DMS53 treated with DMSO at 0.1 percent for 48 hours (cell line): ENCODE measurements around the gene TMEM187.

ENCODE experiments used
- DNase-seq: peaks from one replicate; lab custom pipeline; 2025; ENCODE audit not compliant: unreplicated experiment; lab: John Stamatoyannopoulos, UW

TMEM187 gene

GRCh38 chrX:153953892-153954557 lies 18.5 kb upstream of the TMEM187 start:
- DNase-seq = no peak

- no peak for DNase-seq
Observed at GRCh38 chrX:153954558-153955227, 17.9 kb upstream of the TMEM187 start.

- no peak for DNase-seq
Observed at GRCh38 chrX:153955228-153955732, 17.3 kb upstream of the TMEM187 start.

DNA sequence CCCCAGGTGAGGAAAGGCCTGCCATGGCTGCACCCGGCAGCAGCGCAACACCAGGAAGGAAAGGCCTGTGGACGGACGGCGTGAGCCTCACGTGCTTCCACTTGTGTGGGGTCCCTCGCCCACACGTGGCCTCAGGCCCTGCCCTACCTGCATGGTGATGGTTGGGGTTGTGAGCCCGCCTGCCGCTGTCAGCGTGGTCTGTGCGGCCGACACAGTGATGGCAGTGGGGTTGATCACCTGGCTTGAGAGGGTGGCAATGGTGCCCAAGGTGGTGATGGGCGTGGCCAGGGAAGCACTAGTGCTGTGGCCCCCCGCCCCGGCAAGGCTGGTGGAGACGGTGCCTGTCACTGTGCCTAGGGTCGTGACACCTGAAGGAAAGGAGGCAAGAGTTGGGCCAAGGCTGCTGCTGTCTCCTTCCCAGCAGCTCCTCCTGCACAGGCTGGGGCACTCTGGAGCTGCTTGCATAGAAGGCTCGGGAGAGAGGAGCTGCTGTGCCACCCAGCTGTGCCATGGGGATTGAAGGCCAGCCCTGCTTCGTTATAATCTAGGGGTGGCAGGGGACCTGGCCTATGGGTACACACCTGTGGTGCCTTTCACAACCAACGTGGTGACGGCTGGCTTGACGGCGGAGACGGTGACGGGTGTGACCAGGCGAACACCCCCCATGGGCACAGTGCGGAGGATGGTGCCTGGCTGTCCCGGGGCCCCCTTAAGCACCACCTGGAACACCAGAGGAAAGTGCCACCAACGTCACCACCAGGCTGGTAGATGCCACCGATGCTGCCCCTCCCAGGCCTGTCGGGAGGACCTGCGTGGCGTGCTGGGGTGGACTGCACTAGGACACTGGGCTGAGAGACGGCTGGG lies 16.3 kb upstream of the TMEM187 start:
- DNase-seq = no peak

DNA sequence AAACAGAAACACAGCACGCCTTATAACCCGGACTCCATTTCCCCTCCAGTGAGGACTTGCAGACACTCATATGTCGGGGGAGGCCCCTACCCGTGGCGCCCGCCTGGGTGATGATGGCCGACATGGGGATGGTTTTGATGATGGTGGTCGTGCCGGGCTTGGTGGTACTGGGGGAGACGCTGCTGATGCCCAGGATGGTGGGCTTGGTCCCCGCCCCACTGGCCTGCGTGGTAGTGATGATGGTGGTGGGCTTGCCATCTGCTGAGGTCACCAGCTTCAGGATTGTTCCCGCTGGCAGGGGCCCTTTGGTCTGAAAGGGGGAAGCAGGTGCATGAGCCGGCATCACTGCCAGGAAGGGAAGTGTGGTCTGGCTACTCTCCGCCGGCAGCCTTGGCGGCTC lies 15.3 kb upstream of the TMEM187 start:
- no peak for DNase-seq

- no peak for DNase-seq
Observed at GRCh38 chrX:153958605-153959004, 13.9 kb upstream of the TMEM187 start.

DNA sequence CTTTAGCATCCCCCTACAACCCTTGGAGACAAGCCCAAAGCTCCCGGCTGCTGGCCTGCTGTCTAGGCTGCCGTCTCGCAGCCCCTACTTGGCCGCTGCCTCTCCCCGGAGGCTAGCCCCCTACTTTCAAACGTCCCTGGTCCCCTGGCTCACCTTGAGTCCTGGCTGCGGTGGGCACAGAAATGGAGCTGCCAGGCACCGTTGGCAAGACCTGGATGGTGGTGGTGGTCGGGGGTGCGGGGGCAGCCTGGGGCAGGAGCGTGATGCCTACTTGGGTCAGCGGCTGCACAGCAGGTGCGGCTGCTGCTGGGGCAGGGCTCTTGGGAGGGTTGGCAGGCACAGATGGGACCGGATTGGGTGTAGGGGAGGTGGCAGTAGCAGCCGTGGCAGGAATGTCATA lies 12.9 kb upstream of the TMEM187 start:
- no peak for DNase-seq

GRCh38 chrX:153960077-153960476 lies 12.5 kb upstream of the TMEM187 start:
- DNase-seq = no peak

DNA sequence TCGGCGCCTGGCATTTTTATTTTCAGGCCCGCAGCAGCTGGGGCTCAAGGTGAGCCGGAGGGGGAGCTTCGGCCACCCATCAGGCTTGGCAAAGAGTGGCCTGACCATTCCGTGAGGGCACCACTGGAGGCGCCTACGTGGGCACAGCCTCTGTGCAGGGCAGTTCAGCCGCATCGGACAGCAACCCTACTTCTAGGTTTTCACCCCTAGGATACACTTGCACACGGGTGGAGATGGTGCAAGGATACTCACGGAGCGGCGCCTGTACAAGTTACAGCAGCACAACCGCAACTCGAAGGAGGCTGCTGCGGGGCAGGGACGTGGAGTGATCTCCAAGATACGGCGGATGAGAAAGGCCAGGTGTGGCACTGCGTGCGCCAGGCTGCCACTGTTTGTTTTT lies 11.8 kb upstream of the TMEM187 start:
- no peak for DNase-seq

DNA sequence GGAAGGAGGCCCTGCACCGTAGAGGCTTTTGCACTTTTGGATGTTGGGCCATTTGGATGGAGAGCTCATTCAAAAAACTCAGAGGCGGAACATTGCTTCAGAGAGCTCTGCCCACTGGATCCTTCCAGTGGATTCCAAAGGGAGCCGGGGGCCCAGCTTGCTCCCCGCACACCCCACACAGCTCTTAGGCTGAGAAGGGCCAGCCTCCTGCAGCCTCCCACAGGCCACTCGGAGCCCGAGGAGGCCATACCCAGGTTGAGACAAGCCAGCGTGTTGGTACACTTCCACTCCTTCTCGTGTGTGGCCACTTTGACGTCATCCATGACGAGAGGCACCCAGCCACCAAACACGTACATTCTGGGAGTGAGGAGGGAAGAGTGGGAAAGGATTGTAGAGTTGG lies 11.3 kb upstream of the TMEM187 start:
- DNase-seq = no peak

- no peak for DNase-seq
Observed at GRCh38 chrX:153963546-153963945, 9.0 kb upstream of the TMEM187 start.

GRCh38 chrX:153964105-153964504 lies 8.4 kb upstream of the TMEM187 start:
- DNase-seq = no peak

GRCh38 chrX:153965406-153965805 lies 7.1 kb upstream of the TMEM187 start:
- no peak for DNase-seq

GRCh38 chrX:153966283-153966688 lies 6.3 kb upstream of the TMEM187 start:
- no peak for DNase-seq

DNA sequence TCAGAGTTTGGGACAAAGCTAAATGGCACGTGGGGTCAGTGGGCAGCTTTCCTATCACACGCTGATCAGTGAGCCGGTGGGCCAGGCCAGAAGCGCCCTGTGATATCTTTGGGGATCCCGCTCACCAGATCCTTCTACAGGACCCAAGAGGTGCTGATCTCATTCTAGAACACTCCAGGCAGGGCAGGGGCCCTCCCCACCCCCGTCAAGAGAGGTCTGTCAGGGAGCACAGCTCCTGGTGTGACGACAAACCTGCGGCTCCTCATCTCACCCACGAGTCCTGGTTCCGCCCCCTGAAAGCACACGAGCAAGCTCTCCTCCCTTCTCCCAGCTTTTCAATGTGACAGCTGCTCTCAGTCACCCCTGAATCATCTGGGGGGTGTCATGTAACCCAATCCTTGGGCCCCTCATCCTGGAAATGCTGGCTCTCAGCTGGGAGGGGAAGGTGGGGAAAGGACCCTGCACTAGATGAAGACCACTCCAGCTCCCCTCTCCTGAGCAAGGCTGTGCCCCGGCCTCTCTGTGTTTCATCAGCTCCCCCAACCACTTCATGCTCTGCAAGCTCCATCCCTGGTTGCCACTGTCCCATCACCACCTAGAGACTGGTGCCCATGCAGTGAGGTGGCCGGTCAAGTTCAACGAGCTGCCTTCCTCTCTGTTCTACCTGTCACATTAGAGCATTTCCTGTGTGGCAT lies 5.6 kb upstream of the TMEM187 start:
- DNase-seq = no peak

- DNase-seq = no peak
Observed at GRCh38 chrX:153967536-153968224, 4.9 kb upstream of the TMEM187 start.

DNA sequence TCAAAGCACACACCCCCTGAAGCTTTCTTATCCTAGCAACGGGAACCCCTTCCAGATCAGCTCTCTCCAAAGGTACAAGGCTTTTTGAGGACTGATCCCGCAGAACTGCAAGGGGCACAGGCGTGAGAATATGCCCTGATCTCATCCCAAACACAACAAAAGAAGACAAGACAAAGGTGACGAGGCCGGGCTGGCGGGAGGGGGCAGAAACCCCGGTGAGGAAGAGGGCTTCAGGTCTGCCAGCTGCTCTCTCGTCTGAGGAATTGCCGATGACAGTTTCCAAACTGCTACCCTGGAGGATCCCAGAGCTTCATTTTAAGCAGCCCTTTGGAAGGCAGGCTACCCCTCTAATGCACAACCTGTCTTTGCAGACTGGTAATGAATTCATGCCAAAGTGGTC lies 4.3 kb upstream of the TMEM187 start:
- no peak for DNase-seq

GRCh38 chrX:153968754-153969124 lies 3.8 kb upstream of the TMEM187 start:
- no peak for DNase-seq

DNA sequence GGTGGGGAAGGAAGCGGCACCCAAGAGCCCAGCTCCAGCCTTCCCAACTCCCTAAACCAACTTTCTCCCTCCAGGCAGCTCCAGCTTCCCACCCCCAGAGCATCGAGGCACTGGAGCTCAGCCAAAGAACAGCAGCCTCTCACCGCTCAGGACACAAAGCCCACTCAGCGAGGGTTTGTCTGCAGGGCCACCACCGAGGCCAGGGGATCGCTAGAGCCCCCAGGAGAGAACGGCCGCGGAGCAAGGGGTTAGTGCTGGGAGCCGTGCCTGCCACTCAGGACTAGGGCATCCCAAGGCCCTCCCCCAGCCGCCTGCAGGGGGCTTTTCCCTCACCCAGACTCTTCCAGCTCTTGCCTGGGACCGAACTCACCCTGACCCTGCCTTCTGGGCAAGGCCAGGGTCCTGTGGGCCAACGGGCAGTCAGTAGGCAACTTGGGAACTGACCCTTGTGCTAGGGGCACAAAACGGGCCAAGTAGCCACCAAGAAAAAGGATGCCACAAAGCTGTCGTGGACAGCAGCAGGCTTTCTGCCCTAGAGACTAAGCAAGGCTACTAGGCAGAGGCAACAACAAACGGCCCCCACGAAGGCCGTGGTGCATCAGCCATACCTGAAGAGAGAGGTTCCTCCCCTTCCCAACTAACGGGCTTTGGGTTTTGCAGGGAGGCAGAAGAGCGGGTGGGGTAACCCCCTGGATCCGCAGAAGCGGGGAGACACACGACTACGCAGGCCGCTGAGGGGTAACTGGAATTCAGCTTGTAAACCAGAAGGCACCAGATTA lies 3.2 kb upstream of the TMEM187 start:
- no peak for DNase-seq

- DNase-seq = no peak
Observed at GRCh38 chrX:153969904-153970356, 2.6 kb upstream of the TMEM187 start.
